Measurements from ENCODE around the gene BTBD3.
A peak's percentile ranks its signal among the peaks of the same experiment; 100 is the strongest.

BTBD3 gene

DNA sequence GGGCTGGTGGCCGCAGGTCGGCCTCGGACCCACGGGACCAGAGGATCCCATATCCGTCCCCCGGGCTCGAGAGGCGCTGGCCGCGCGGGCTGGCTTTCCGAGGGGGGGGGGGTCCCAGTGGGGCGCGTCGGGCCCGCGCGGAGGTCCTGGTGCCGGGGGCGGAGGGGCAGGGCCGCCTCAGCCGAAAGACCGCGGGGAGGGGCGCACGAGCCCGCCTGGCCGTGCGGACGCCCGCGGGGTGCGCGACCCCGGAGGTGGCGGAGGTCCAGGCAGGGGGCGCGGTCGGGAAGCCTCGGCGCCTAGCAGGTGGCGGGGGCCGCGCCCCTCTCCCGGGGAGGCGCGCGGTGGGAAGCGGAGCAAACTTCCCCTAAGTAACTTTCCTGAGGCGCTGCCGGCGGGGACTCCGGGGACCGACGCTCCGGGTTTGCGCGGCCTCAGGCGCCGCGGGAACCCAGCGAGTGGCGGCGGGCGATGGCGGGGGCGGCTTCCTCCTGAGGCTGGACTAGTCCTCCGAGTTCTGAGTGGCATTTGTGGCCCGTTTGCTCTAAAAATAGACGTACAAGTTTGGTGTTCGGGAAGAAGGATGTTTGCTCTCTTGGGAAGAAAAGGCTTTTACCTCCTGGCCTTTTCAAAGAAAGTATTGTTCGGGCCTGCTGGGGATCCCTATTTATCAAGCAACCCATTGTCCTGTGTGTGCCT lies 26.5 kb upstream of the BTBD3 start:
- Histone ChIP-seq H3K9me3 (ENCODE audit: control insufficient read depth, low read length) (no peaks in the 10 kb centered on the region), H3K4me2 (ENCODE audit: low read length) (peak overlapping the region; percentile 57), H3K27me3 (ENCODE audit: control insufficient read depth, insufficient read depth, low read length) (no peaks in the 10 kb centered on the region), H3K4me3 (ENCODE audit: low read depth, low read length) (peak overlapping the region; percentile 73), H3K27ac (peak overlapping the region; percentile 71), H3K4me1 (peaks cover 6% of the 10 kb centered on the region), H3K9ac (no peak overlapping the region), H3K36me3 (ENCODE audit: control insufficient read depth, insufficient read depth, low read length) (no peaks in the 10 kb centered on the region), H2AFZ (peak overlapping the region; percentile 73), H3K79me2 (peaks cover 9% of the 10 kb centered on the region)
- TF ChIP-seq, protein P1, sequence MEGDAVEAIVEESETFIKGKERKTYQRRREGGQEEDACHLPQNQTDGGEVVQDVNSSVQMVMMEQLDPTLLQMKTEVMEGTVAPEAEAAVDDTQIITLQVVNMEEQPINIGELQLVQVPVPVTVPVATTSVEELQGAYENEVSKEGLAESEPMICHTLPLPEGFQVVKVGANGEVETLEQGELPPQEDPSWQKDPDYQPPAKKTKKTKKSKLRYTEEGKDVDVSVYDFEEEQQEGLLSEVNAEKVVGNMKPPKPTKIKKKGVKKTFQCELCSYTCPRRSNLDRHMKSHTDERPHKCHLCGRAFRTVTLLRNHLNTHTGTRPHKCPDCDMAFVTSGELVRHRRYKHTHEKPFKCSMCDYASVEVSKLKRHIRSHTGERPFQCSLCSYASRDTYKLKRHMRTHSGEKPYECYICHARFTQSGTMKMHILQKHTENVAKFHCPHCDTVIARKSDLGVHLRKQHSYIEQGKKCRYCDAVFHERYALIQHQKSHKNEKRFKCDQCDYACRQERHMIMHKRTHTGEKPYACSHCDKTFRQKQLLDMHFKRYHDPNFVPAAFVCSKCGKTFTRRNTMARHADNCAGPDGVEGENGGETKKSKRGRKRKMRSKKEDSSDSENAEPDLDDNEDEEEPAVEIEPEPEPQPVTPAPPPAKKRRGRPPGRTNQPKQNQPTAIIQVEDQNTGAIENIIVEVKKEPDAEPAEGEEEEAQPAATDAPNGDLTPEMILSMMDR (IDR thresholded peaks at IDR 0.05), result no peak

DNA sequence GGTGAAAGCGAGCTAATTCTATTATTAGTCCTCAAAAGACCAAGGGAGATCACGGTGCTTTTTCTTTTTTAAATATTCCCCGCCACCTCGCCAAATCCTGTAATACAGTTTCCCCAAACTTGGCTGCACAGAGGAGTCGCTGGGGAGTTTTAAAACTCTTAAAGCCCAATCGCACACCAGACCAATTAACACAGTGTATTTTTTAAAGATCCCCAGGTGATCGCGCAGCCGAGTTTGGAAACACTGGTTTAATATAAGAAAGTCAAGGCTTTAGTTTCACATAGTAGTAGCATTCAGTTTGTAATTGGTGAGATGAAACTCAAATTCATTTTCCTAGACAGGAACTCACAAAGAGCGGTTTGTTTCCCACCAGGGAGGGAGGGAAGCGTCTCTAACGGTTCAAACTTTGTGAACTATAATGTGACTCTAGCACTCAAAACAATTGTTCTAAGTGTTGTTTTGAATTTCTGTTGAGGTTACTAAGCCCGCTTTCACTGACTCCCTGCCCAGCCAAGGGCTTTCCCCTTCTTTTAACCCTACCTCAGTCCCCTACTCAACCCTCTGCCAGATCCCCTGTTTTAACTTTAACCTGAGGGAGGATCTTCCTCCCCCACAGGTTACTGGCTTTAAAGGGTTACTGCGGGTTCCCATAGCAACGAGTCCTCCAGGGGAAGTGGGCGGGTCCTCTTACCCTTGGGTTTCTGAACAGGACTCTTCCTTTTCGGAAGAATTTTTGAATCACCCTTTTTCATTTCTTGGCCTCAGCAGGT lies 25.7 kb upstream of the BTBD3 start:
- peak overlapping the region; percentile 73 for H2AFZ ChIP-seq
- peak overlapping the region; percentile 57 for H3K4me2 ChIP-seq (ENCODE audit: low read length)
- H3K4me1 ChIP-seq, result peaks cover 10% of the 10 kb centered on the region
- no peak overlapping the region for H3K9ac ChIP-seq
- H3K27me3 ChIP-seq (ENCODE audit: control insufficient read depth, insufficient read depth, low read length), result no peaks in the 10 kb centered on the region
- no peaks in the 10 kb centered on the region for H3K36me3 ChIP-seq (ENCODE audit: control insufficient read depth, insufficient read depth, low read length)
- peaks cover 11% of the 10 kb centered on the region for H3K79me2 ChIP-seq
- TF ChIP-seq, protein P1 (IDR thresholded peaks at IDR 0.05), result no peak
- H3K9me3 ChIP-seq (ENCODE audit: control insufficient read depth, low read length), result no peaks in the 10 kb centered on the region
- peak overlapping the region; percentile 71 for H3K27ac ChIP-seq
- peak overlapping the region; percentile 73 for H3K4me3 ChIP-seq (ENCODE audit: low read depth, low read length)

DNA sequence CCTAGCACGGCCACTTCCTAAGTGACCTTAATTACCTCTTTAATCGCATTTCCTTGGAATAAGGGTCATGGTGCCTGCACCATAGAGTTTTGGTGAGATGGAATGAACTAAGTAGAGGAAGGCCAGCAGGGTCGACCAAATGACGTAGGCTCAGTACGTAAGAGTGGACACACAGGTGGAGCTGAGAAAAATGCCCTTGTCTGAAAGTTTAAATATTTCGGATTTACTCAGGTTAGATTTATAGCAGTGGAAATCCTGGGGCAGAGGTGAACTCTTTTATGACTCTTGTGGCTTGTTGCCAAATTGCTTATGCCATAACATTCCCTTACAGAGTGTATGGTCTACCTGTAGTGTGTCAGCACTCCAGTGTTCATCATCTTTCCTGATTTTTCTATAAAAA lies 23.6 kb upstream of the BTBD3 start:
- TF ChIP-seq, protein P1 (IDR thresholded peaks at IDR 0.05), result no peak
- H3K27me3 ChIP-seq (ENCODE audit: control insufficient read depth, insufficient read depth, low read length), result no peaks in the 10 kb centered on the region
- peaks cover 29% of the 10 kb centered on the region for H3K79me2 ChIP-seq
- peaks cover 10% of the 10 kb centered on the region for H3K4me1 ChIP-seq
- no peak overlapping the region for H3K4me3 ChIP-seq (ENCODE audit: low read depth, low read length)
- H3K9ac ChIP-seq, result no peak overlapping the region
- H3K4me2 ChIP-seq (ENCODE audit: low read length), result no peak overlapping the region
- H3K27ac ChIP-seq, result no peak overlapping the region
- H3K36me3 ChIP-seq (ENCODE audit: control insufficient read depth, insufficient read depth, low read length), result no peaks in the 10 kb centered on the region
- no peaks in the 10 kb centered on the region for H3K9me3 ChIP-seq (ENCODE audit: control insufficient read depth, low read length)
- H2AFZ ChIP-seq, result no peak overlapping the region

DNA sequence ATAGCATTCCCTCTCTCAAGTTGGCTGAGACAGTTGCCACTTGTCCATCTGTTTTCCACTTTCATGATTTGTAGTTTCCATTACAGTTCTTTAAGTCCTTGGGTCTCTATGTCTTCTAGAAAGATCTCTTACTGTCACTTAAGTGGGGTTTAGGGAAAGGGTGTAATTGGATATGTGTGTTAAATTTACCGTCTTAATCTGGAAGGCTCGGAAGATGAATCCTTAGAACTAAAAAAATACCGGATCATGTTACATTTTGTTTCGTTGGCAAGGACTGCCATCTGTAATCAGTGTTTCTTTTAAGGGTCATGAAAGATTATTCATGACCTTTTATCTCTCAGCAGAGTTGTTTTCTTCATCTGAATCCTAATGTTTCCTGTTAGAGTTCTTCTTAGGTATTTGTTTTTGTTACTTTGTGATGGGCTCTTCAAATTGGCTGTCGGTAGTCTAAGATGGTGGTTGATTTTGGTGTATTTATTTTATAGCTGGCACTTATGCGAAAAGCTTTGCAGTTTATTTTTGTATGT lies 21.8 kb upstream of the BTBD3 start:
- TF ChIP-seq, protein P1 (IDR thresholded peaks at IDR 0.05), result no peak
- peaks cover 31% of the 10 kb centered on the region for H3K79me2 ChIP-seq
- H3K9ac ChIP-seq, result no peak overlapping the region
- no peaks in the 10 kb centered on the region for H3K9me3 ChIP-seq (ENCODE audit: control insufficient read depth, low read length)
- no peaks in the 10 kb centered on the region for H3K36me3 ChIP-seq (ENCODE audit: control insufficient read depth, insufficient read depth, low read length)
- H3K4me2 ChIP-seq (ENCODE audit: low read length), result peak overlapping the region; percentile 9
- H3K27me3 ChIP-seq (ENCODE audit: control insufficient read depth, insufficient read depth, low read length), result no peaks in the 10 kb centered on the region
- peaks cover 10% of the 10 kb centered on the region for H3K4me1 ChIP-seq
- no peak overlapping the region for H3K4me3 ChIP-seq (ENCODE audit: low read depth, low read length)
- H3K27ac ChIP-seq, result peak overlapping the region; percentile 66
- H2AFZ ChIP-seq, result peak overlapping the region; percentile 59
